ENCODE data around the gene CDK17. TPM values are rescaled to one million over a fixed set of nuclear protein-coding genes. Genes with fewer than 3 reads are reported as not detected.

Gene CDK17
- total RNA-seq, 2 donors from 2014 or later, result 13.2 to 23.4 TPM

DNA sequence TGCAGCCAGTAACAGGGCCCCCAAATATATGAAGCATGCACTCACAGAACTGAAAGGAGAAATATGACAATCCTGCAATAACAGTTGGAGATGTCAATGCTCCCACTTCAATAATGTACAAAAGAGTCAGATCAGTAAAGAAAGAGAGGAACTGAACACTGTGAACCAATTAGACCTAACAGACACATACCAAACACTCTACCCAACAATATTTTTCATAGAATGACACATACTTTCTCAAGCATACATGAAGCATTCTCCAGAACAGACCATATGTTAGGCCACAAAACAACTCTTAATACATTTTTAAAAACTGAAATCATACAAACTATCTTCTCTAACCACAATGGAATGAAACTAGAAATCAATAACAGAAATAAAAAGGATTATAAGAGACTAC, 125.9 kb downstream of the CDK17 start:
- no peak for DNase-seq
- intact Hi-C loops (cut with DNase I), result no loop called here

GRCh38 chr12:96271469-96272199, 128.6 kb downstream of the CDK17 start:
- intact Hi-C loops (cut with DNase I), result no loop called here
- Histone ChIP-seq H3K27ac (no peak overlapping the region), H3K27me3 (no peaks in the 10 kb centered on the region), H3K4me1 (no peaks in the 10 kb centered on the region), H3K36me3 (peaks cover 8% of the 10 kb centered on the region), H3K4me3 (no peak overlapping the region), H3K9ac (ENCODE audit: low read depth in 2 of 2, low read length in 2 of 2) (no peak overlapping the region), H3K9me3 (no peaks in the 10 kb centered on the region)
- TF ChIP-seq, protein P1, sequence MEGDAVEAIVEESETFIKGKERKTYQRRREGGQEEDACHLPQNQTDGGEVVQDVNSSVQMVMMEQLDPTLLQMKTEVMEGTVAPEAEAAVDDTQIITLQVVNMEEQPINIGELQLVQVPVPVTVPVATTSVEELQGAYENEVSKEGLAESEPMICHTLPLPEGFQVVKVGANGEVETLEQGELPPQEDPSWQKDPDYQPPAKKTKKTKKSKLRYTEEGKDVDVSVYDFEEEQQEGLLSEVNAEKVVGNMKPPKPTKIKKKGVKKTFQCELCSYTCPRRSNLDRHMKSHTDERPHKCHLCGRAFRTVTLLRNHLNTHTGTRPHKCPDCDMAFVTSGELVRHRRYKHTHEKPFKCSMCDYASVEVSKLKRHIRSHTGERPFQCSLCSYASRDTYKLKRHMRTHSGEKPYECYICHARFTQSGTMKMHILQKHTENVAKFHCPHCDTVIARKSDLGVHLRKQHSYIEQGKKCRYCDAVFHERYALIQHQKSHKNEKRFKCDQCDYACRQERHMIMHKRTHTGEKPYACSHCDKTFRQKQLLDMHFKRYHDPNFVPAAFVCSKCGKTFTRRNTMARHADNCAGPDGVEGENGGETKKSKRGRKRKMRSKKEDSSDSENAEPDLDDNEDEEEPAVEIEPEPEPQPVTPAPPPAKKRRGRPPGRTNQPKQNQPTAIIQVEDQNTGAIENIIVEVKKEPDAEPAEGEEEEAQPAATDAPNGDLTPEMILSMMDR (IDR thresholded peaks at IDR 0.05), result no peak
- no peak for DNase-seq

More for the DNA sequence above, 125.9 kb downstream of the CDK17 start:
- Histone ChIP-seq H3K27me3 (no peaks in the 10 kb centered on the region), H3K27ac (no peak overlapping the region), H3K4me3 (no peak overlapping the region), H3K36me3 (peaks cover 8% of the 10 kb centered on the region), H3K9ac (ENCODE audit: low read depth in 2 of 2, low read length in 2 of 2) (no peak overlapping the region), H3K9me3 (no peaks in the 10 kb centered on the region), H3K4me1 (no peaks in the 10 kb centered on the region)
- TF ChIP-seq, protein P1 (IDR thresholded peaks at IDR 0.05), result no peak

- TF ChIP-seq, protein P1 (IDR thresholded peaks at IDR 0.05), result no peak
- Histone ChIP-seq H3K27me3 (no peaks in the 10 kb centered on the region), H3K27ac (no peak overlapping the region), H3K4me1 (no peaks in the 10 kb centered on the region), H3K4me3 (no peak overlapping the region), H3K9me3 (no peaks in the 10 kb centered on the region), H3K36me3 (peaks cover 8% of the 10 kb centered on the region), H3K9ac (ENCODE audit: low read depth in 2 of 2, low read length in 2 of 2) (no peak overlapping the region)
- intact Hi-C loops (cut with DNase I), result no loop called here
- no peak for DNase-seq
Measured at GRCh38 chr12:96266238-96266637, 134.0 kb downstream of the CDK17 start.

DNA sequence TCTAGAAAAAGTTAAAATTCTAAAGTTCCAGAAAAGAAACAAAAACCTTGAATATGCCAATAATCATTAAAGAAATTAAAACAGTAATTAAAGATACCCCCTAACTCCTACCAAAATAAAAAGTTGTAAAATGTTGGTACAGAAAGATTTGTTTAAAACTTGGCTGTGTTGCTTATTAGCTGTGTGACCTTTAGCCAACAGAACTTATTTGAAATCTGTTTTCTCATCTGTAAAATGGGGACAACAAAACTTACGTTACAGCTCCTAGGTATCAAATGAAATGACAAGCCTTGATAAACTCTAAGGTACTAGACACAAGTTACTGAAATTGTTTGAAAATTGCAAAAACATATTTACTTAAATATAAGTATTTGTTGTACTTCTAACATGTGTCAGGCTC, 134.4 kb downstream of the CDK17 start:
- Histone ChIP-seq H3K4me3 (no peak overlapping the region), H3K36me3 (peaks cover 8% of the 10 kb centered on the region), H3K27me3 (no peaks in the 10 kb centered on the region), H3K27ac (no peak overlapping the region), H3K4me1 (no peaks in the 10 kb centered on the region), H3K9ac (ENCODE audit: low read depth in 2 of 2, low read length in 2 of 2) (no peak overlapping the region), H3K9me3 (no peaks in the 10 kb centered on the region)
- TF ChIP-seq, protein P1 (IDR thresholded peaks at IDR 0.05), result no peak
- intact Hi-C loops (cut with DNase I), result no loop called here
- no peak for DNase-seq

- TF ChIP-seq, protein P1 (IDR thresholded peaks at IDR 0.05), result no peak
- Histone ChIP-seq H3K9me3 (no peaks in the 10 kb centered on the region), H3K4me3 (no peak overlapping the region), H3K27ac (no peak overlapping the region), H3K27me3 (no peaks in the 10 kb centered on the region), H3K9ac (ENCODE audit: low read depth in 2 of 2, low read length in 2 of 2) (no peak overlapping the region), H3K4me1 (no peaks in the 10 kb centered on the region), H3K36me3 (peaks cover 7% of the 10 kb centered on the region)
- intact Hi-C loops (cut with DNase I), result no loop called here
- no peak for DNase-seq
Measured at GRCh38 chr12:96265400-96265799, 134.8 kb downstream of the CDK17 start.

All from colonic mucosa (tissue), 4 donors.